Spinal cord (tissue), 10 donors: ENCODE measurements around the gene NRCAM. TPM values are rescaled to one million over a fixed set of nuclear protein-coding genes. Genes with fewer than 3 reads are reported as not detected.

ENCODE experiments used
- DNase-seq, 6 donors: peaks; one replicate each; pipeline versions ENCODE4 v3.0.0 to v3.0.0-alpha.2; 2013 to 2015; ENCODE audit warnings: low spot score in 6 of 6, low read depth in 4 of 6
- H3K27ac ChIP-seq: one replicate; pipeline ENCODE4 v1.5.1; 2013; ENCODE audit warnings: low read depth, low read length, control low read depth
- H3K27me3 ChIP-seq: one replicate; pipeline ENCODE4 v1.6.1; 2013; ENCODE audit warnings: low read length; ENCODE audit not compliant: control insufficient read depth, insufficient read depth
- H3K36me3 ChIP-seq: one replicate; pipeline ENCODE4 v1.6.1; 2013; ENCODE audit warnings: low read length; ENCODE audit not compliant: control insufficient read depth, insufficient read depth
- H3K4me1 ChIP-seq: one replicate; pipeline ENCODE4 v1.6.1; 2013; ENCODE audit warnings: low read length; ENCODE audit not compliant: control insufficient read depth, insufficient read depth
- H3K4me3 ChIP-seq: one replicate; pipeline ENCODE4 v1.5.1; 2013; ENCODE audit warnings: low read depth, low read length, control low read depth
- H3K9me3 ChIP-seq: one replicate; pipeline ENCODE4 v1.6.1; 2013; ENCODE audit warnings: low read length; ENCODE audit not compliant: control insufficient read depth, insufficient read depth
- WGBS: methylation state at CpG from one replicate; pipeline ENCODE4 v1.1.5; 2013; ENCODE audit warnings: missing lambda C conversion rate; ENCODE audit not compliant: insufficient coverage; 5-methylcytosine and 5-hydroxymethylcytosine counted together
- polyA plus RNA-seq, 2 donors: library from polyadenylated mRNA; unstranded; fragments of 120-200 nt; gene quantifications; one replicate each; pipeline ENCODE4 v1.2.1, GENCODE V29; 2013; ENCODE audit not compliant: insufficient read length in 2 of 2
- total RNA-seq, 2 donors: library from RNA; depleted of rRNA in 1 of 2; stranded (reverse); fragments of 120-200 nt in 1 of 2; fragments of >200 nt in 1 of 2; gene quantifications; one replicate each; pipeline versions ENCODE4 v1.2.3 to v1.2.4, GENCODE V29; 2013 to 2014
- donor health status: healthy.

Gene NRCAM
- total and polyA plus RNA-seq, 4 donors = 50.4 to 198 (median 140) TPM

DNA sequence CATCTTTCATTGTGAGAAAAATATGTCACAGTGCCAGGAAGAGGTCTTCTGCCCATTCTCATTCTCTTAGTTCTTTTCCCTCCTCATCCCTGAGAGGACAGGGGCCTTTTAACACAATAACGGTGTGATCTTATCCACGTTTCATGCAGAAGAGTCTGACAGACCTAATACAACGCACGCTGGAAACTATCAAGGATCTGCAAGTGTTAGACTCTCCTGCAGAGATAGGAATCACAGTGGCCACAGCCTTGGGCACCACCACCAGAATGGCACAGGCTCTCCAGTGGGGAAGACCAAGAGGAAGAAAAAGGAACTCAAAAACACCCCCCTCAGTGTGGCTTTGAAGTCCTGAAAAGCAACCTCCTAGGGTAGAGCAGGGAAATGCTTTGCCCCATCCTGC is 253.5 kb downstream of the NRCAM start:
- Histone ChIP-seq H3K4me3 (no peak overlapping the region), H3K36me3 (peaks cover 13% of the 10 kb centered on the region), H3K9me3 (no peaks in the 10 kb centered on the region), H3K27ac (no peak overlapping the region), H3K4me1 (no peaks in the 10 kb centered on the region), H3K27me3 (no peaks in the 10 kb centered on the region)
- DNase-seq = no peak
- WGBS = 71% methylated on average over 4 of the region's 4 CpGs

GRCh38 chr7:108201766-108202165 is 254.5 kb downstream of the NRCAM start:
- no peaks in the 10 kb centered on the region for H3K27me3 ChIP-seq
- no peak overlapping the region for H3K27ac ChIP-seq
- no CpG with 5 or more reads among the region's 2 CpGs for WGBS
- H3K9me3 ChIP-seq = no peaks in the 10 kb centered on the region
- no peak for DNase-seq
- H3K4me1 ChIP-seq = no peaks in the 10 kb centered on the region
- no peak overlapping the region for H3K4me3 ChIP-seq
- peaks cover 13% of the 10 kb centered on the region for H3K36me3 ChIP-seq

DNA sequence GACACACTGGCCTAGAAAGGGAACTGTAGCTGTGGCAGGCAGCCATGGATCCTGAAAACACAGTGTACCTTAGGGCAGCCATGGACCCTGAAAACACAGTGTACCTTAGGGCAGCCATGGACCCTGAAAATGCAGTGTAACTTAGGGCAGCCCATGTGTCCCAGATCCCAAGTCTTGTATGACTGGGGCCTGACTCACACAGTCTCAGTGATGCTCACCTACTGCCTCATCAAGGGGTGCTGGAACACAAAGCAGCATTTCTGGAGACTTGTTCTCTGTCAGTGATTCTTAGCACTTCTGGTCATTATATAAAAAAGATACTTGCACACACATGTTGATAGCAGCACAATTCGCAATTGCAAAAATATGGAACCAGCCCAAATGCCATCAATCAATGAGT is 255.9 kb downstream of the NRCAM start:
- no peaks in the 10 kb centered on the region for H3K4me1 ChIP-seq
- DNase-seq = no peak
- H3K4me3 ChIP-seq = no peak overlapping the region
- no peak overlapping the region for H3K27ac ChIP-seq
- no CpG with 5 or more reads among the region's 1 CpG for WGBS
- H3K27me3 ChIP-seq = no peaks in the 10 kb centered on the region
- no peaks in the 10 kb centered on the region for H3K9me3 ChIP-seq
- peaks cover 9% of the 10 kb centered on the region for H3K36me3 ChIP-seq

DNA sequence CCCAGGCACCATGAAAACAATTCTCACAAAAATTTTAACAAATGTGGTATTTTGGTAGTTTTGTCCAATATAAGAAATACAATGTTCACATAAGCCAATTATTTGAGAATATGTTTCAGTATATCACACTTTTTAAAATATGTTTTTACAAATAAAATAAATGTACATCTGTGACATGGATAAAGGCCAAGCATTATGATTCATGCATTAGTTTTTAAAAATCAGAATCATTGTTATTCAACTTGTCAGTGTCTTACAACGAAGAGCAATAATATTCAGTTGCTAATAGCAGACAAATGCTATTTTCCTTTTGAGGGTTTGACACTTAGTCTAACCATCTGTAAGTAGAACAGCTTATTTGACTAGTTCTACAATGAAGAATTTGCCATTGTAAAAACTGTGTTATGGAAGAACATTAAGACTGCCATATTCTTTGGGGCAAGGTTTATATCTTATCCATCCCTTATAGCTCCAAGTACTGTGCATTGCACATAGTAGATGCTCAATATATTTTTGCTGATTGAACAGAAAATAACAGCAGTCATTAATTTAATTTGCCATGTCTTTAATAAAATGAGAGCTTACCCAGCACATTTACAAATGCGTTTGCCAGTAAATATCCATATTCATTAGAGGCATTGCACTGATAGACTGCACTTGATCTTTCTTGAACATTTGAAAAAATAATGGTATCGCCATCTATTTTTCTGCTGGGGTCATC is 258.7 kb downstream of the NRCAM start:
- Histone ChIP-seq H3K9me3 (no peaks in the 10 kb centered on the region), H3K4me3 (no peak overlapping the region), H3K36me3 (peaks cover 5% of the 10 kb centered on the region), H3K4me1 (no peaks in the 10 kb centered on the region), H3K27me3 (no peaks in the 10 kb centered on the region), H3K27ac (no peak overlapping the region)
- no peak for DNase-seq
- no CpG with 5 or more reads among the region's 3 CpGs for WGBS

GRCh38 chr7:108196004-108196403 is 260.2 kb downstream of the NRCAM start:
- Histone ChIP-seq H3K27ac (no peak overlapping the region), H3K4me1 (no peaks in the 10 kb centered on the region), H3K36me3 (peaks cover 7% of the 10 kb centered on the region), H3K4me3 (no peak overlapping the region), H3K9me3 (no peaks in the 10 kb centered on the region), H3K27me3 (no peaks in the 10 kb centered on the region)
- no peak for DNase-seq
- WGBS = no CpG with 5 or more reads among the region's 1 CpG

- Histone ChIP-seq H3K9me3 (no peaks in the 10 kb centered on the region), H3K27me3 (no peaks in the 10 kb centered on the region), H3K4me3 (no peak overlapping the region), H3K36me3 (peaks cover 5% of the 10 kb centered on the region), H3K27ac (no peak overlapping the region), H3K4me1 (no peaks in the 10 kb centered on the region)
- DNase-seq = peak in 1 of 6 donors; percentile 13
- WGBS = 77% methylated on average over 5 of the region's 9 CpGs
Observed at GRCh38 chr7:108193594-108194498, 262.4 kb downstream of the NRCAM start.

DNA sequence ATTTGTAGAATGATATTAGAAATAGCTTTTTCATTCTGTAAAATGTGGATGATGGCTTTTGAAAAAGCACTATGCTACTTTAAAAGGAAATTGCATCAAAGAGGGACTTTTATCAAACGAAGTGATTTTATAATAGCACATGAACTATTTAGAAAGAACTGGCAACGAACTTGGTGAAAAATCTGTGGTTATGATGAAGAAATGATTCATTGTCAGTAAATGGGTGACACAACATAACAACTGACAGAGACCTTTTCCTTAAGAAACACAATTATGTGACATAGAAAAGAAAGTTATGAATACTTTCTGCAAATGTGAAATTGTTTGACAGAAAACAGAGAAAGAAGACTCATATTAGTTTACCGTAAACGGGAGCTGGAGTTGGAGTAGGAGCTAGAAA is 265.3 kb downstream of the NRCAM start:
- no peaks in the 10 kb centered on the region for H3K27me3 ChIP-seq
- H3K4me1 ChIP-seq = no peaks in the 10 kb centered on the region
- no peak overlapping the region for H3K4me3 ChIP-seq
- no CpG with 5 or more reads among the region's 4 CpGs for WGBS
- no peaks in the 10 kb centered on the region for H3K9me3 ChIP-seq
- peaks cover 11% of the 10 kb centered on the region for H3K36me3 ChIP-seq
- DNase-seq = no peak
- H3K27ac ChIP-seq = no peak overlapping the region

DNA sequence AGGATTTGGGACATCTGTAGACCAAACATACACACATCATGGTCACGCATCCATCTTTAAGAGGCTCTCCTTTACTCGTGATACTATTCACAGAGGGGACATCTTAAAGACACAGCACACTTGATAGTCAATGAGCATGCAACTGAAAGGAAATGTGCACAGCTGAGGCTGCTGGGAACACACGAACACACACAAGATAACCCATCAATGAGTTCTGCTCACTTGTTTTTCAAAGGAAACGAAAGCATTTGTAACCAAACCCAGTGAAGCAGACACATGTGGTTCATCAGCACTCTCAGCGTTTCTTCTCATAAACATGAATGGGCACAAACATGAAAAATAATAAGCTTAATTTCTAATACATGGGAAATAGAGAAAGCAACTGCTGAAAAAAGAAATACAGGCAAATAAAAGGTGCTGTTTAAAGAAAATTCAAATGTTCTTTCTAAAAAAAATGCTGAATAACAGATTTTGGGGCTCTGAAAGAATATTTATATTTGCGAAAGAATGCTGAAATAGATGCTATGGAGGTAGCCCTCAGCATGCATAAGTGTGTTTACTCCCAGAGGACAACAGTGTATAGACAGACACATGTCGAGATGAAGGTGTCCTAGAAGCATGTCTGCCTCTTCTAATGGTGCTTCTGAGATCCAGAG is 266.4 kb downstream of the NRCAM start:
- no peak overlapping the region for H3K27ac ChIP-seq
- 44% methylated on average over 4 of the region's 7 CpGs for WGBS
- no peaks in the 10 kb centered on the region for H3K9me3 ChIP-seq
- H3K36me3 ChIP-seq = peaks cover 11% of the 10 kb centered on the region
- no peaks in the 10 kb centered on the region for H3K27me3 ChIP-seq
- H3K4me3 ChIP-seq = no peak overlapping the region
- DNase-seq = no peak
- no peaks in the 10 kb centered on the region for H3K4me1 ChIP-seq

DNA sequence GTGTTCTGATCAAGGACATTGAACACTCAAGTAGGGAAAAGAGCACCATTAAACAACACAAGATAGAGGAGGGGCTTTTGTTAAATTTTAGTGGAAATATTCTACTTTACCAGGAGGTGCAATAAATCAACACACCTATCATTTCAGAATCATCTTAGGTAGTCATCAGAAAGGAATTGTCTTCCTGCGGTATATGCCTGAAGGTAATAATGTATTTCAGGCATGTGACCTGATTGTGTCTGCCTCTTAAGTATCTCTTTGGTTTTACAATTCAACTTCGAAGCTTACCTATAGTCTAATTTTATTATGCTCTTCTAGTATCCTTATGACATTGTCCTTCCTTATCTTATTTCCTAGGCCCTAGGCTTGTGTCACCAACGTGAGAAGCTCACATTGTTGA is 267.5 kb downstream of the NRCAM start:
- no peaks in the 10 kb centered on the region for H3K27me3 ChIP-seq
- no CpG with 5 or more reads among the region's 3 CpGs for WGBS
- H3K4me3 ChIP-seq = no peak overlapping the region
- H3K4me1 ChIP-seq = no peaks in the 10 kb centered on the region
- H3K27ac ChIP-seq = no peak overlapping the region
- H3K36me3 ChIP-seq = peaks cover 11% of the 10 kb centered on the region
- H3K9me3 ChIP-seq = no peaks in the 10 kb centered on the region
- DNase-seq = no peak
